H1 (cell line): Measurements from ENCODE around the gene NCKAP1. TPM values are rescaled to one million over a fixed set of nuclear protein-coding genes. Genes with fewer than 3 reads are reported as not detected.

Source experiments
- CTCF ChIA-PET: fragments of 300-600 bp; sonication (Branson Sonifier 250); formaldehyde crosslinking; loops from one replicate; lab custom pipeline; 2021; ENCODE audit not compliant: partially characterized antibody; lab: Charles Lee
- POLR2A ChIA-PET: fragments of 300-600 bp; sonication (Branson Sonifier 250); formaldehyde crosslinking; loops from one replicate; lab custom pipeline; 2021; ENCODE audit warnings: inconsistent platforms; ENCODE audit not compliant: partially characterized antibody; lab: Charles Lee
- DNase-seq, 2 experiments: peaks; one replicate each; pipeline versions ENCODE4 v3.0.0 to v3.0.0-alpha.2; 2010 to 2022; ENCODE audit warnings: low spot score in 2 of 2, low read depth in 1 of 2, mixed read lengths in 1 of 2
- FAIRE-seq: peaks from 2 replicates; lab custom pipeline; 2011; peaks lifted over from hg19 to GRCh38; lab: Jason Lieb, UNC
- H2AFZ ChIP-seq: 2 replicates; pipeline ENCODE4 v1.8.1; 2012; ENCODE audit warnings: low read length, inconsistent platforms
- H2AK5ac ChIP-seq: 2 replicates; pipeline ENCODE4 v1.6.1; 2013; ENCODE audit warnings: low read depth, low read length
- H2BK120ac ChIP-seq: replicated peaks from 2 replicates; pipeline ENCODE3; 2013; ENCODE audit warnings: low read depth, low read length, inconsistent platforms
- H2BK12ac ChIP-seq: 2 replicates; pipeline ENCODE4 v1.6.1; 2013; ENCODE audit warnings: low read depth, low read length
- H2BK15ac ChIP-seq: 2 replicates; pipeline ENCODE4 v1.6.1; 2013; ENCODE audit warnings: low read length
- H2BK20ac ChIP-seq: 2 replicates; pipeline ENCODE4 v1.6.1; 2013; ENCODE audit warnings: low read length
- H2BK5ac ChIP-seq: 2 replicates; pipeline ENCODE4 v1.6.1; 2013; ENCODE audit warnings: low read depth, low read length
- H3K14ac ChIP-seq: 2 replicates; pipeline ENCODE4 v1.6.1; 2013; ENCODE audit warnings: inconsistent platforms; ENCODE audit not compliant: insufficient read length
- H3K18ac ChIP-seq: 2 replicates; pipeline ENCODE4 v1.6.1; 2013; ENCODE audit warnings: low read length; ENCODE audit errors: extremely low read depth
- H3K23ac ChIP-seq: 2 replicates; pipeline ENCODE4 v1.6.1; 2013; ENCODE audit warnings: inconsistent platforms; ENCODE audit not compliant: insufficient read length
- H3K23me2 ChIP-seq: 2 replicates; pipeline ENCODE4 v1.6.1; 2013; ENCODE audit warnings: low read depth, low read length
- H3K27ac ChIP-seq: 2 replicates; pipeline ENCODE4 v1.6.1; 2011; ENCODE audit warnings: low read depth, low read length, inconsistent platforms
- H3K27me3 ChIP-seq, 4 experiments: replicated peaks in 1 of 4; 1 replicate in 1 of 4; 2 replicates in 3 of 4; pipeline versions ENCODE4 v1.6.1 to v1.8.1; 2011 to 2013; ENCODE audit warnings: low read length in 3 of 4, mild to moderate bottlenecking in 3 of 4, inconsistent platforms in 2 of 4, mixed read lengths in 2 of 4, moderate library complexity in 1 of 4; ENCODE audit not compliant: control insufficient read depth in 3 of 4, insufficient read depth in 3 of 4; ENCODE audit errors: extremely low read depth in 1 of 4
- H3K36me3 ChIP-seq, 4 experiments: 2 replicates each; pipeline versions ENCODE4 v1.6.1 to v1.8.1; 2011 to 2013; ENCODE audit warnings: mild to moderate bottlenecking in 4 of 4, low read length in 3 of 4, moderate library complexity in 2 of 4, control low read depth in 1 of 4, inconsistent platforms in 1 of 4; ENCODE audit not compliant: insufficient read depth in 4 of 4, control insufficient read depth in 2 of 4
- H3K4ac ChIP-seq: replicated peaks from 2 replicates; pipeline ENCODE3; 2013; ENCODE audit warnings: low read length, low read depth, mixed read lengths, inconsistent platforms; ENCODE audit not compliant: insufficient read length
- H3K4me1 ChIP-seq, 4 experiments: replicated peaks in 1 of 4; 1 replicate in 1 of 4; 2 replicates in 3 of 4; pipeline versions ENCODE4 v1.6.1 to v1.8.1; 2011 to 2013; ENCODE audit warnings: low read length in 3 of 4, inconsistent platforms in 2 of 4, mixed read lengths in 1 of 4; ENCODE audit not compliant: insufficient read depth in 4 of 4, control insufficient read depth in 3 of 4
- H3K4me2 ChIP-seq, 2 experiments: 2 replicates each; pipeline versions ENCODE4 v1.6.1 to v1.8.1; 2011 to 2013; ENCODE audit warnings: low read depth in 2 of 2, low read length in 2 of 2, control low read depth in 1 of 2, inconsistent platforms in 1 of 2, mild to moderate bottlenecking in 1 of 2; ENCODE audit not compliant: insufficient read depth in 1 of 2
- H3K4me3 ChIP-seq, 4 experiments: fragments of 200-600, 300-600 bp in 1 of 4; sonication (generic), shearing (Covaris generic), sonication (Bioruptor Twin) in 1 of 4; 2 replicates each; pipeline versions ENCODE4 v1.5.1 to v1.8.1; 2011 to 2016; ENCODE audit warnings: low read length in 4 of 4, low read depth in 3 of 4, control low read depth in 2 of 4, inconsistent platforms in 2 of 4, mild to moderate bottlenecking in 2 of 4, mixed read lengths in 1 of 4, moderate library complexity in 1 of 4; ENCODE audit not compliant: insufficient read depth in 2 of 4; ENCODE audit errors: extremely low read depth in 1 of 4
- H3K56ac ChIP-seq: replicated peaks from 2 replicates; pipeline ENCODE3; 2013; ENCODE audit warnings: low read depth, mild to moderate bottlenecking, mixed read lengths, low read length, inconsistent platforms; ENCODE audit not compliant: insufficient read length
- H3K79me1 ChIP-seq: 2 replicates; pipeline ENCODE4 v1.6.1; 2013; ENCODE audit warnings: low read depth, low read length, control low read depth
- H3K79me2 ChIP-seq, 2 experiments: 2 replicates each; pipeline versions ENCODE4 v1.6.1 to v1.8.1; 2012 to 2013; ENCODE audit warnings: low read length in 2 of 2, mild to moderate bottlenecking in 2 of 2, inconsistent platforms in 1 of 2; ENCODE audit not compliant: insufficient read depth in 2 of 2, control insufficient read depth in 1 of 2
- H3K9ac ChIP-seq, 4 experiments: replicated peaks in 1 of 4; 1 replicate in 1 of 4; 2 replicates in 3 of 4; pipeline versions ENCODE4 v1.6.1 to v1.8.1; 2011 to 2013; ENCODE audit warnings: low read depth in 3 of 4, low read length in 3 of 4, control low read depth in 2 of 4, mild to moderate bottlenecking in 2 of 4, moderate library complexity in 2 of 4, inconsistent platforms in 1 of 4; ENCODE audit errors: extremely low read depth in 1 of 4
- H3K9me3 ChIP-seq, 2 experiments: 2 replicates each; pipeline versions ENCODE4 v1.6.1 to v1.8.1; 2012 to 2013; ENCODE audit warnings: mild to moderate bottlenecking in 2 of 2, moderate library complexity in 2 of 2, control low read depth in 1 of 2, inconsistent platforms in 1 of 2, low read depth in 1 of 2, low read length in 1 of 2, mixed read lengths in 1 of 2; ENCODE audit not compliant: insufficient read depth in 2 of 2
- H4K20me1 ChIP-seq, 2 experiments: replicated peaks in 1 of 2; 2 replicates each; pipeline versions ENCODE3 to v1.8.1; 2011 to 2013; ENCODE audit warnings: inconsistent platforms in 2 of 2, low read length in 2 of 2, mild to moderate bottlenecking in 1 of 2; ENCODE audit not compliant: insufficient read depth in 2 of 2, control insufficient read depth in 1 of 2
- H4K5ac ChIP-seq: 2 replicates; pipeline ENCODE4 v1.6.1; 2013; ENCODE audit warnings: low read length, low read depth, mixed read lengths, inconsistent platforms; ENCODE audit not compliant: insufficient read length
- H4K8ac ChIP-seq: 2 replicates; pipeline ENCODE4 v1.8.0; 2013; ENCODE audit warnings: mild to moderate bottlenecking, moderate library complexity, low read length, inconsistent platforms; ENCODE audit not compliant: insufficient read depth; ENCODE audit errors: extremely low read depth
- H4K91ac ChIP-seq: replicated peaks from 2 replicates; pipeline ENCODE3; 2013; ENCODE audit warnings: low read length, mixed read lengths, inconsistent platforms; ENCODE audit not compliant: insufficient read length
- POLR2A ChIP-seq, 2 experiments: IDR thresholded peaks; 1 replicate in 1 of 2; 2 replicates in 1 of 2; pipeline ENCODE4 v1.6.1; 2011; ENCODE audit warnings: low read depth in 2 of 2, low read length in 2 of 2, mild to moderate bottlenecking in 2 of 2; ENCODE audit errors: control extremely low read depth in 1 of 2
- TAF1 ChIP-seq: IDR thresholded peaks from 2 replicates; pipeline ENCODE4 v1.6.1; 2011; ENCODE audit warnings: mild to moderate bottlenecking, low read depth, low read length
- TCF12 ChIP-seq: IDR thresholded peaks from 2 replicates; pipeline ENCODE4 v1.6.1; 2011; ENCODE audit warnings: low read depth, mild to moderate bottlenecking, low read length
- WGBS, 2 experiments: shearing (Covaris generic) in 1 of 2; methylation state at CpG; one replicate each; pipeline versions ENCODE4 v1.1.6 to v1.1.7; 2013 to 2015; ENCODE audit warnings: low lambda C conversion rate in 2 of 2, mixed read lengths in 2 of 2, inconsistent platforms in 1 of 2, low coverage in 1 of 2, missing lambda C conversion rate in 1 of 2; ENCODE audit not compliant: insufficient replicate concordance in 2 of 2, insufficient coverage in 1 of 2, insufficient read length in 1 of 2; ENCODE audit errors: extremely low coverage in 1 of 2, missing lambda C conversion rate in 1 of 2; 5-methylcytosine and 5-hydroxymethylcytosine counted together
- polyA plus RNA-seq, 7 experiments: library from polyadenylated mRNA; depleted of rRNA in 3 of 7; stranded (reverse) in 5 of 7; unstranded in 2 of 7; fragments of >200 nt in 5 of 7; fragments of 200-250 nt in 2 of 7; gene quantifications; 1 replicate in 5 of 7; 2 replicates in 1 of 7; 4 replicates in 1 of 7; pipeline versions ENCODE4 v1.2.1 to v1.2.3, GENCODE V29; 2011 to 2013; ENCODE audit warnings: missing spikeins in 2 of 7, mixed read lengths in 2 of 7
- total RNA-seq: library from RNA; stranded (reverse); fragmentation: NEBNext Ultra II Directional; extraction: Animal tissue kit (Norgen Biotek cat#: 25700); gene quantifications from 2 replicates; pipeline ENCODE4 v1.2.1, GENCODE V29; 2021

NCKAP1 gene
- total and polyA plus RNA-seq, 2 of the 8 experiments (the other 6 are each of a cell fraction or from before 2014, with no cell fraction given), result 90.8 to 173 TPM

DNA sequence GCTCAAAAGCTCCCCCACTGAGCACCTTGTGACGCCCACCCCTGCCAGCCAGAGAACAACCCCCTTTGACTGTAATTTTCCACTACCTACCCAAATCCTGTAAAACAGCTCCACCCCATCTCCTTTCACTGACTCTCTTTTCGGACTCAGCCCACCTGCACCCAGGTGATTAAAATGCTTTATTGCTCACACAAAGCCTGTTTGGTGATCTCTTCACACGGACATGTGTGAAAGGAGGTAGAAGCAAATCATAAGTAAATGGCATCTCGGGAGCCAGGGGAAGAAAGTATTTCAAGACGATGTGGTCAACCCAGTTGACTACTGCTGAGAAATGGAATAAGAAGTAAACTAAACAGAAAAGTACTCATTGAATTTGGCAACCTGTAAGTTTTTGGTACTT, 11.2 kb upstream of the NCKAP1 start:
- H4K8ac ChIP-seq, result no peak overlapping the region
- H4K20me1 ChIP-seq, result no peaks in the 10 kb centered on the region
- FAIRE-seq (no peak), DNase-seq (no peak)
- H3K14ac ChIP-seq, result no peak overlapping the region
- H4K5ac ChIP-seq, result peak overlapping the region; percentile 19
- H3K79me1 ChIP-seq, result no peaks in the 10 kb centered on the region
- peaks cover 0 to 10% (median 9%) of the 10 kb centered on the region in 4 experiments; a peak in 5 of 7 replicates for H3K4me1 ChIP-seq
- peaks cover 0 to 2% (median 0%) of the 10 kb centered on the region in 4 experiments; a peak in 1 of 8 replicates for H3K36me3 ChIP-seq
- no peaks in the 10 kb centered on the region for H3K27me3 ChIP-seq
- no peak overlapping the region for H2BK20ac ChIP-seq
- H2BK120ac ChIP-seq, result no peak overlapping the region
- H2AK5ac ChIP-seq, result no peak overlapping the region
- H3K9me3 ChIP-seq, result peaks cover 0 to 3% of the 10 kb centered on the region in 2 experiments; a peak in 2 of 4 replicates
- ChIA-PET CTCF (no interaction called here), POLR2A (interaction anchor here (0.6 to 2.4 kb wide), 5 partner anchors 12 to 35 kb away, joined by 3 to 7 read pairs (median 3); no protein-coding TSS in a partner anchor)
- H3K4me2 ChIP-seq, result peak overlapping the region; percentile 51 to 75; a peak in 3 of 4 replicates
- WGBS, 2 experiments, result 24% methylated on average over 5 of the region's 5 CpGs; no CpG with 5 or more reads in 1 of the 2 experiments
- H3K23me2 ChIP-seq, result peaks cover 3% of the 10 kb centered on the region; the same call in 1 of the 2 replicates
- no peak overlapping the region for H3K18ac ChIP-seq
- no peak overlapping the region for H2BK12ac ChIP-seq
- peak overlapping the region in 3 of 4 experiments; percentile 8 to 47 (median 14); a peak in 3 of 7 replicates for H3K9ac ChIP-seq
- TF ChIP-seq POLR2A (IDR thresholded peaks at IDR 0.05; ENCODE audit: control extremely low read depth in 1 of 2, low read depth in 2 of 2, low read length in 2 of 2) (peak in 1 of 2 experiments; percentile 52; a peak in 1 of 3 replicates), TCF12 (no peak), TAF1 (peak; percentile 44; the same call in 1 of the 2 replicates)
- peak overlapping the region in 3 of 4 experiments; percentile 5 to 49 (median 19); a peak in 3 of 8 replicates for H3K4me3 ChIP-seq
- H3K79me2 ChIP-seq, result no peaks in the 10 kb centered on the region
- no peak overlapping the region for H3K56ac ChIP-seq
- no peak overlapping the region for H4K91ac ChIP-seq
- H2AFZ ChIP-seq, result no peak overlapping the region
- H2BK15ac ChIP-seq, result no peak overlapping the region
- no peak overlapping the region for H3K23ac ChIP-seq
- no peak overlapping the region for H2BK5ac ChIP-seq
- no peak overlapping the region for H3K4ac ChIP-seq
- H3K27ac ChIP-seq, result peak overlapping the region; percentile 55; the same call in 1 of the 2 replicates
